ENCODE results near the gene UBAC1. TPM values are rescaled to one million over a fixed set of nuclear protein-coding genes. Genes with fewer than 3 reads are reported as not detected.

UBAC1 gene
- total RNA-seq, 6 experiments from 2014 or later, result 15.2 to 27.0 (median 16.5) TPM

DNA sequence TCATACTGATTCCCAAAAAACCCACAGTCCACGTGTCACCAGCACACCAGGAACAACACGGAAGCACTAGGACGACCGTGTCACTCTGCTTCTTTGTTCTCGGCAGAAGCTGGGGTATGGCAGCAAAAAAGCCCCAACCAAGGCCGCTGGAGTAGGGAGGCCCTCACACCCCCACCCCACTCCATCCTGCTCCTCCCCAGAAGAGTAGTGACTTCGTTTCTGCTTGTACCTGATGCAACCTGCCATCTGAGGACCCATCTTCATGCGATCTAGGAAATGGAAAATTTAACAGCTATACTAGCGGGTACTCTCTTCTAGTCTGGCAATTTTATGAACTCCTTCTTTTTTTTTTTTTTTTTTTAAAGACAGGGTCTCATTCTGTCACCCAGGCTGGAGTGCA is 3.7 kb downstream of the UBAC1 start:
- 95% methylated on average over 8 of the region's 9 CpGs for WGBS (ENCODE audit: insufficient coverage, low coverage, low lambda C conversion rate, missing lambda C conversion rate)
- TF ChIP-seq POLR2A (IDR thresholded peaks at IDR 0.05), result no peak
- TF ChIP-seq, protein P1, sequence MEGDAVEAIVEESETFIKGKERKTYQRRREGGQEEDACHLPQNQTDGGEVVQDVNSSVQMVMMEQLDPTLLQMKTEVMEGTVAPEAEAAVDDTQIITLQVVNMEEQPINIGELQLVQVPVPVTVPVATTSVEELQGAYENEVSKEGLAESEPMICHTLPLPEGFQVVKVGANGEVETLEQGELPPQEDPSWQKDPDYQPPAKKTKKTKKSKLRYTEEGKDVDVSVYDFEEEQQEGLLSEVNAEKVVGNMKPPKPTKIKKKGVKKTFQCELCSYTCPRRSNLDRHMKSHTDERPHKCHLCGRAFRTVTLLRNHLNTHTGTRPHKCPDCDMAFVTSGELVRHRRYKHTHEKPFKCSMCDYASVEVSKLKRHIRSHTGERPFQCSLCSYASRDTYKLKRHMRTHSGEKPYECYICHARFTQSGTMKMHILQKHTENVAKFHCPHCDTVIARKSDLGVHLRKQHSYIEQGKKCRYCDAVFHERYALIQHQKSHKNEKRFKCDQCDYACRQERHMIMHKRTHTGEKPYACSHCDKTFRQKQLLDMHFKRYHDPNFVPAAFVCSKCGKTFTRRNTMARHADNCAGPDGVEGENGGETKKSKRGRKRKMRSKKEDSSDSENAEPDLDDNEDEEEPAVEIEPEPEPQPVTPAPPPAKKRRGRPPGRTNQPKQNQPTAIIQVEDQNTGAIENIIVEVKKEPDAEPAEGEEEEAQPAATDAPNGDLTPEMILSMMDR (IDR thresholded peaks at IDR 0.05), result no peak

DNA sequence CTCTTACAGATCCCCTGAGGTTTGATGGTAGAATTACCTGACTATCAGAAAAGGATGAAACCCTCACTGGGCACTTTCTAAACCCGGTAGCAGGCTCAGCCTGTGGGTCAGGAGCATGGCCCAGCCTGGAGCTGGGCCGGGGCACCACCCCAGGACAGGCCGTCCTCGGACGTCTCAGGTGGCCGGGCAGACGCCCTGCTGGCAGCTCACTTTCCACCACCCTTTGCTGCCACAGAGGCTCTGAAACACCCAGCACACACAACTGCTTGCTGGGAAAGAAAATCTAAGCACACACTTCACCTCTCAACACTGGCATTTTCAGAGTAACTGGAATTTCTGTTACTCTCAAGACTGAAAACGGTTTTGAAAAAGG is 4.4 kb downstream of the UBAC1 start:
- no peaks in the 10 kb centered on the region for H3K27me3 ChIP-seq
- no peak overlapping the region for H3K4me3 ChIP-seq
- H3K36me3 ChIP-seq, result peaks cover 0 to 11% (median 5%) of the 10 kb centered on the region in 4 donors
- H3K9me3 ChIP-seq, result no peaks in the 10 kb centered on the region
- intact Hi-C loops (cut with DNase I), result loop anchor here in 1 of 2 donors (10.0 kb wide), 1 partner anchor 52 kb away; the partner anchor contains the start of gene CAMSAP1
- DNase-seq (no peak), ATAC-seq (no peak)
- 87% methylated on average over 6 of the region's 8 CpGs for WGBS (ENCODE audit: insufficient coverage, low coverage, low lambda C conversion rate, missing lambda C conversion rate)
- TF ChIP-seq, protein P1 (IDR thresholded peaks at IDR 0.05), result no peak
- no peak for TF ChIP-seq POLR2A (IDR thresholded peaks at IDR 0.05)
- H3K4me1 ChIP-seq, result peaks cover 0 to 27% (median 0%) of the 10 kb centered on the region in 4 donors
- no peak overlapping the region for H3K27ac ChIP-seq

More for the DNA sequence above, 3.7 kb downstream of the UBAC1 start:
- H3K4me3 ChIP-seq, result no peak overlapping the region
- no peak overlapping the region for H3K27ac ChIP-seq
- intact Hi-C loops (cut with DNase I), result loop anchor here in 1 of 2 donors (10.0 kb wide), 1 partner anchor 53 kb away; the partner anchor contains the start of gene CAMSAP1
- H3K27me3 ChIP-seq, result no peaks in the 10 kb centered on the region
- no peaks in the 10 kb centered on the region for H3K9me3 ChIP-seq
- DNase-seq (no peak), ATAC-seq (no peak)
- peaks cover 0 to 11% (median 5%) of the 10 kb centered on the region in 4 donors for H3K36me3 ChIP-seq
- peaks cover 0 to 22% (median 0%) of the 10 kb centered on the region in 4 donors for H3K4me1 ChIP-seq

DNA sequence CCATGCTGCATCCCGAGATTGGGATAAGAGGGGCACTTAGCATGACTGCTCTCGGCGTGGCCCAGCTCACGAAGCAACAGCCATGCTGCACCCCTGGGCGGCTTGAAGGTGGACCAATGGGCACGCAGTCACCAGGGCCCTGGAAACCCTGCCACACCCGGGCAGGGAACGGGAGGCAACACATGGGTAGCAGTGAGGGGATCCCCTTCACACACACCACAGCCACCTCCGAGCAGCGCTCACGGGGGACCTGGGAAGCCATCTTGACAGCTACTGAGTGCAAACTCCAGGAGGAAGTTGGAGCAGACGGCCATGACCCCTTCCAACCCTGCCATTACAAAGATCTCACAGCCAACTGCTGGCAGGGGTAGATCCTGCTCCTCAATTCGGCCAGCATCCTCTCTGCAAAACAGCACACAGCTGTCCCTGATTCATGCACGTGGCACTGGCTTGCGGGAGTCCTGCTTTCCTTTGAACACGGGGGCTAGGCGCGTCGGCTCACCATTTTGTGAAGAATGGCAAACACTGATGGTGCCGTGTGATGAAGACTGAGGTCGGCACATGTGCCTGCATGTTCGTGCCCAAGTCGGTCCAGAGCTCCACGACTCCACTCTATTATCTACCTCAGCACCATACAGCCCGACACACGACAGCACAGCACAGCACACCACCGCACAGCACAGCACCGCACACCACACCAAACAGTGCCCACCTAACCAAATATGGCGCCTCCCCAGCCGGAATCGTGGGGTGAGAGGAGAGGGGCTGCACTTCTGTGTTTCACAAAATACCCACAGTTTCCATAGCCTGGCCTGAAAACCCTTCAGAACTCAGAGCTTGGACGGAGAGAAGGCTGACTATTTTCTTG is 5.0 kb downstream of the UBAC1 start:
- no peak for DNase-seq
- intact Hi-C loops (cut with DNase I), result loop anchor here in 1 of 2 donors (10.0 kb wide), 1 partner anchor 51 kb away; the partner anchor contains the start of gene CAMSAP1
- Histone ChIP-seq H3K27me3 (no peaks in the 10 kb centered on the region), H3K36me3 (peaks cover 0 to 11% (median 5%) of the 10 kb centered on the region in 4 donors), H3K4me1 (peaks cover 0 to 22% (median 0%) of the 10 kb centered on the region in 4 donors), H3K4me3 (no peak overlapping the region), H3K9me3 (no peaks in the 10 kb centered on the region), H3K27ac (no peak overlapping the region)
- no peak for ATAC-seq
- 71% methylated on average over 7 of the region's 32 CpGs for WGBS (ENCODE audit: insufficient coverage, low coverage, low lambda C conversion rate, missing lambda C conversion rate)
- TF ChIP-seq, protein P1 (IDR thresholded peaks at IDR 0.05), result no peak
- no peak for TF ChIP-seq POLR2A (IDR thresholded peaks at IDR 0.05)

DNA sequence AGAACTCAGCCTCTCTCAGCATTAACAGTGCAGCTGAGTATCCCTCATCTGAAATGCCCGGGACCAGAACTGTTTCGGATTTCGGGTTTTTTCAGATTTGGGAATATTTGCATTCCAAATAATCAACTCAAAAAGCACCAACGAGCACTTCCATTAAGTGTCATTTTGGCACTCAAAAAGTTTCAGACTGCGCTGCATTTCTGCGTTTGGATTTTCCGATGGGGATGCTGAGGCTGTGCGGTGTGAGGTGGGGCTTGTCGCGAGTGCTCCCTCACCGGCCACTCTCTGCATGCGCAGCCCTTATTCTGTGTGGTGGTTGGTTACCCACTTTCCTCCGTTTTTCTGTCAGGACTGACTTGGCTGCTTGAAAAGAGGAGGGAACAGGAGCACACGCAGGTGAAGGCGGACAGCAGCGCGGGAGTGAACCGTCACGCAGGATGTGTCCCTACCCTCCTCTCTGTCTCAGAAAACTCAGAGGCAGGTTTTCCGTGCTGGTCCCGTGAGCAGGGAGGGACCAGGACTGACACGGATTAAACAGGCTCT is 8.4 kb downstream of the UBAC1 start:
- Histone ChIP-seq H3K36me3 (peaks cover 0 to 23% (median 5%) of the 10 kb centered on the region in 4 donors), H3K27ac (no peak overlapping the region), H3K4me3 (no peak overlapping the region), H3K4me1 (peaks cover 0 to 13% (median 0%) of the 10 kb centered on the region in 4 donors), H3K9me3 (no peaks in the 10 kb centered on the region), H3K27me3 (no peaks in the 10 kb centered on the region)
- intact Hi-C loops (cut with DNase I), result loop anchor here in 1 of 2 donors (10.0 kb wide), 1 partner anchor 48 kb away; the partner anchor contains the start of gene CAMSAP1
- DNase-seq, result no peak
- TF ChIP-seq POLR2A (IDR thresholded peaks at IDR 0.05), result no peak
- TF ChIP-seq, protein P1 (IDR thresholded peaks at IDR 0.05), result no peak
- 84% methylated on average over 17 of the region's 22 CpGs for WGBS (ENCODE audit: insufficient coverage, low coverage, low lambda C conversion rate, missing lambda C conversion rate)
- ATAC-seq, result no peak
